GM19328 (cell line): ENCODE measurements around the gene SCYL1.
"Not testable (repeated sequence)": the region's sequence is repeated elsewhere in the genome, so short reads cannot be mapped to it uniquely, and the experiment has no call there.

Experiments used
- ATAC-seq: cut with Tn5 transposase; IDR thresholded peaks from one replicate; pipeline ENCODE4 v1.9.1; 2021; ENCODE audit warnings: mild to moderate bottlenecking, moderate library complexity; ENCODE audit not compliant: unreplicated experiment

SCYL1 gene

DNA sequence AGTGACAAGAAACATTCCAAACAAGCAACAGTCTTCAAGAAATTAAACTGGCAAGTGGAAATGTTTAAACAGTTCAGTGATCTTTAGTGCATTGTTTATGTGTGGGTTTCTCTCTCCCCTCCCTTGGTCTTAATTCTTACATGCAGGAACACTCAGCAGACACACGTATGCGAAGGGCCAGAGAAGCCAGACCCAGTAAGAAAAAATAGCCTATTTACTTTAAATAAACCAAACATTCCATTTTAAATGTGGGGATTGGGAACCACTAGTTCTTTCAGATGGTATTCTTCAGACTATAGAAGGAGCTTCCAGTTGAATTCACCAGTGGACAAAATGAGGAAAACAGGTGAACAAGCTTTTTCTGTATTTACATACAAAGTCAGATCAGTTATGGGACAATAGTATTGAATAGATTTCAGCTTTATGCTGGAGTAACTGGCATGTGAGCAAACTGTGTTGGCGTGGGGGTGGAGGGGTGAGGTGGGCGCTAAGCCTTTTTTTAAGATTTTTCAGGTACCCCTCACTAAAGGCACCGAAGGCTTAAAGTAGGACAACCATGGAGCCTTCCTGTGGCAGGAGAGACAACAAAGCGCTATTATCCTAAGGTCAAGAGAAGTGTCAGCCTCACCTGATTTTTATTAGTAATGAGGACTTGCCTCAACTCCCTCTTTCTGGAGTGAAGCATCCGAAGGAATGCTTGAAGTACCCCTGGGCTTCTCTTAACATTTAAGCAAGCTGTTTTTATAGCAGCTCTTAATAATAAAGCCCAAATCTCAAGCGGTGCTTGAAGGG, 20.0 kb upstream of the SCYL1 start:
- no peak for ATAC-seq

DNA sequence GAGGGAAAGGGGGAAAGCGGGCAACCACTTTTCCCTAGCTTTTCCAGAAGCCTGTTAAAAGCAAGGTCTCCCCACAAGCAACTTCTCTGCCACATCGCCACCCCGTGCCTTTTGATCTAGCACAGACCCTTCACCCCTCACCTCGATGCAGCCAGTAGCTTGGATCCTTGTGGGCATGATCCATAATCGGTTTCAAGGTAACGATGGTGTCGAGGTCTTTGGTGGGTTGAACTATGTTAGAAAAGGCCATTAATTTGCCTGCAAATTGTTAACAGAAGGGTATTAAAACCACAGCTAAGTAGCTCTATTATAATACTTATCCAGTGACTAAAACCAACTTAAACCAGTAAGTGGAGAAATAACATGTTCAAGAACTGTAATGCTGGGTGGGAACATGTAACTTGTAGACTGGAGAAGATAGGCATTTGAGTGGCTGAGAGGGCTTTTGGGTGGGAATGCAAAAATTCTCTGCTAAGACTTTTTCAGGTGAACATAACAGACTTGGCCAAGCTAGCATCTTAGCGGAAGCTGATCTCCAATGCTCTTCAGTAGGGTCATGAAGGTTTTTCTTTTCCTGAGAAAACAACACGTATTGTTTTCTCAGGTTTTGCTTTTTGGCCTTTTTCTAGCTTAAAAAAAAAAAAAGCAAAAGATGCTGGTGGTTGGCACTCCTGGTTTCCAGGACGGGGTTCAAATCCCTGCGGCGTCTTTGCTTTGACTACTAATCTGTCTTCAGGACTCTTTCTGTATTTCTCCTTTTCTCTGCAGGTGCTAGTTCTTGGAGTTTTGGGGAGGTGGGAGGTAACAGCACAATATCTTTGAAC, 19.2 kb upstream of the SCYL1 start:
- no peak for ATAC-seq

DNA sequence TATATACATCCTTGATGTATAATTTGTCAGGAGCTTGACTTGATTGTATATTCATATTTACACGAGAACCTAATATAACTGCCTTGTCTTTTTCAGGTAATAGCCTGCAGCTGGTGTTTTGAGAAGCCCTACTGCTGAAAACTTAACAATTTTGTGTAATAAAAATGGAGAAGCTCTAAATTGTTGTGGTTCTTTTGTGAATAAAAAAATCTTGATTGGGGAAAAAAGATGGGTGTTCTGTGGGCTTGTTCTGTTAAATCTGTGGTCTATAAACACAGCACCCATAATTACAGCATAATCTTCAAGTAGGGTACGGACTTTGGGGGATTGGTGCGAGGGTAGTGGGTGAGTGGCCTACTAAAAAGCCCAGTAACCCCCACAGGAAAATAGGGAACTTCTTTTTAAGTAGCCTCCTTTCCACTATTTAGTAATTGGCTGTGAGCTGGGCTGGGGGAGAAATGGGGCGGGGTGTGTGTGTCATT, 18.6 kb upstream of the SCYL1 start:
- no peak for ATAC-seq

DNA sequence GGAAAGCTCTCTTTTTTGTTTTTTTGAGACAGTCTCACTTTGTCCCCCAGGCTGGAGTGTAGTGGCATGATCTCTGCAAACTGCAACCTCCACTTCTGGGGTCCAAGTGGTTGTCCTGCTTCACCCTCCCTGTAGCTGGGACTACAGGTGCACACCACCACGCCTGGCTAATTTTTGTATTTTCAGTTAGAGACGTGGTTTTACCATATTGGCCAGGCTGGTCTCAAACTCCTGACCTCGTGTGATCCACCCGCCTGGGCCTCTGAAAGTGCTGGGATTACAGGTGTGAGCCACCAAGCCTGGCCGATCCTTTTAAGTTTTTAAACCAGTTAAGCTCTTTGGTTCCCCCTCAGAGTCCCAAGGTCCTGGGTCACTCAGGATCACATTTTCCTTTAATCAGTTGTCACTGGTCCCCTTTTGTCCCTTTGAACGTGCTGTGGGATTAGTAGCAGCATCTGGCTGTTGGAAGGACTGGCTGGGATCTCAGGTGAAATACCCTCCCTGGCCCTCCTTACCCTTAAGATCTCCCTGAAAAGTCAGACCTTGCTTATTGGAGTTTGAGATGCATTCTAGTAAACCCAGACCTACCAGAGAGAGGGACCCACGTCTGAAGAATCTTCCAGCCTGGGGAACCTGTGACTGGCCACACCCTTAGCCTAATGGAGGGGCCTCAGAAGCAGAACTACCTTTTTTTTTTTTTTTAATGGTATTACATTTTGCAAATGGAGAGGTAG, 17.9 kb upstream of the SCYL1 start:
- no peak for ATAC-seq

DNA sequence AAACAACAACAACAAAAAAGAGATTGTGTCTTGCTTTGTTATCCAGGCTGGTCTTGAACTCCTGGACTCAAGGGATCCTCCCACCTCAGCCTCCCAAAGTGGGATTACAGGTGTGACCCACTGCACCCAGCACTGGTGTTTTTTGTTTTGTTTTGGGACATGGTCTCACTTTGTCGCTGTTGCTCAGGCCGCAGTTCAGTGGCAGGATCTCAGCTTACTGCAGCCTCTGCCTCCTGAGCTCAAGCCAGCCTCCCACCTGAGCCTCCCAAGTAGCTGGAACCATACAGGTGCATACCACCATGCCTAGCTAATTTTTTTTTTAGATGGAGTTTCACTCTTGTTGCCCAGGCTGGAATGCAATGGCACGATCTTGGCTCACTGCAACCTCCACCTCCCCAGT, 12.6 kb upstream of the SCYL1 start:
- ATAC-seq = not testable (repeated sequence)

DNA sequence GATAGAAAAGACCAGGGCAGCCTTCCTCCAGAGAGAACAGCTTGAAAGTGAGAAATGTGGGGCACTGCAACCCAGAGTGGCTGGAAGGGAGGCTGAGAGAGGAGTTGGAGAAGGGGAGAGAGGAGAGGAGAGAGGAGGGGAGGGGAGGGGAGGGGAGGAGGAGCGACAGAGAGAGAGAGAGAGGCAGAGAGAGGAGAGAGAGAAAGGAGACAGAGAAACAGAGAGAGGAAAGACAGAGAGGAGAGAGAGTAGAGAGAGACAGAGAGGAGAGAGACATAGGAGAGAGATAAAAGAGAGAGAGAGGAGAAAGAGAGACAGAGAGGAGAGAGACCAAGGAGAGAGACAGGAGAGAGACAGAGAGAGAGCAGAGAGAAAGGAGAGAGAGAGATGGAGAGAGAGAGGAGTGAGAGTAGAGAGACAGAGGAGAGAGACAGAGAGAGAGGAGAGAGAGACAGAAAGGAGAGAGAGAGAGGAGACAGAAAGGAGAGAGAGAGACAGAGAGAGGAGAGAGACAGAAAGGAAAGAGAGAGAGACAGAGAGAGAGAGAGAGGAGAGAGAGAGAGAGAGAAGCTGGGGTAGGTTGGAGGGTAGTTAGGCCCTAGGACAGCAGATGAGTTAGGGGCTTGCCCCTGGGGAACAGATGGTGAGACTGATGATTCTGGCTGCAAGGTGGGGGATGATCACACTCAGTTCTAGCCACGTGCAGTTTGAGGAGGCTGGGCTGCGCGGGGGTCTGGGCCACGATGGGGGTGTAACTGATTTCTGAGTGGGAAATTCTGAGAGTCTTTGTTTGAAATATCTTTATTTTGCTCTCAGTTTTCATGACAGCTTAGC, 8.5 kb upstream of the SCYL1 start:
- ATAC-seq = no peak

DNA sequence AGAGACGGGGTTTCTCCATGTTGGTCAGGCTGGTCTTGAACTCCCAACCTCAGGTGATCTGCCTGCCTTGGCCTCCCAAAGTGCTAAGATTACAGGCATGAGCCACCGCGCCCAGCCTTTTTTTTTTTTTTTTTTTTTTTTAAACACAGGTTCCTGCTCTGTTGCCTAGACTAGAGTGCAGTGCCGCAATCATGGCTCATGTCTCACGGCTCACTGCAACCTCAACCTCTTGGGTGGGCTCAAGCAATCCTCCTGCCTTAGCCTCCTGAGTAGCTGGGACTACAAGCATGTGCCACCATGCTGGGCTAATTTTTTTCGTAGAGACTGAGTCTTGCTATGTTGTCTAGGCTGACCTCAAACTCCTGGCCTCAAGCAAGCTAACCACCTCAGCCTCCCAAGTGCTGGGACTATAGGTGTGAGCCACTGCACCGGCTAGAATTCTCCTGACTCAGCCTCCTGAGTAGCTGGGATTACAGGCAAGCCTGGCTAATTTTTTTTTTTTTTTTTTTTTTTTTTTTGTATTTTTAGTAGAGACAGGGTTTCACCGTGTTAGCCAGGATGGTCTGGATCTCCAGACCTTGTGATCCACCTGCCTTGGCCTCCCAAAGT, 5.8 kb upstream of the SCYL1 start:
- not testable (repeated sequence) for ATAC-seq

DNA sequence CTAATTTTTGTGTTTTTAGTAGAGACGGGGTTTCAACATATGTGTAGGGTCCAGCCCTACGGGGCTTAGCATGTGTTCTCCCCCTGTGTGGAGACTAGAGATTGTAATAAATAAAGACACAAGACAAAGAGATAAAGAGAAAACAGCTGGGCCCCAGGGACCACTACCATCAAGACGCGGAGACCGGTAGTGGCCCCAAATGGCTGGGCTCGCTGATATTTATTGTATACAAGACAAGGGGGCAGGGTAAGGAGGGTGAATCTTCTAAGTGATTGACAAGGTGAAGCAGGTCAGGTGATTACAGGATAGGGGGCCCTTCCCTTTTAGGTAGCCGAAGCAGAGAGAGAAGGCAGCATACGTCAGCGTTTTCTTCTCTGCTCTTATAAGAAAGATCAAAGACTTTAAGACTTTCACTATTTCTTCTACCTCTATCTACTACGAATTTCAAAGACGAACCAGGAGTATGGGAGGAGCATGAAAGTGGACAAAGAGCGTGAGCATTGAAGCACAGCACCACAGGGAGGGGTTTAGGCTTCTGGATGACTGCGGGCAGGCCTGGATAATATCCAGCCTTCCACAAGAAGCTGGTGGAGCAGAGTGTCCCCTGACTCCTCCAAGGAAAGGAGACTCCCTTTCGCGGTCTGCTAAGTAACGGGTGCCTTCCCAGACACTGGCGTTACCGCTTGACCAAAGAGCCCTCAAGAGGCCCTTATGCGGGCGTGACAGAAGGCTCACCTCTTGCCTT, 2.9 kb upstream of the SCYL1 start:
- ATAC-seq = not testable (repeated sequence)

DNA sequence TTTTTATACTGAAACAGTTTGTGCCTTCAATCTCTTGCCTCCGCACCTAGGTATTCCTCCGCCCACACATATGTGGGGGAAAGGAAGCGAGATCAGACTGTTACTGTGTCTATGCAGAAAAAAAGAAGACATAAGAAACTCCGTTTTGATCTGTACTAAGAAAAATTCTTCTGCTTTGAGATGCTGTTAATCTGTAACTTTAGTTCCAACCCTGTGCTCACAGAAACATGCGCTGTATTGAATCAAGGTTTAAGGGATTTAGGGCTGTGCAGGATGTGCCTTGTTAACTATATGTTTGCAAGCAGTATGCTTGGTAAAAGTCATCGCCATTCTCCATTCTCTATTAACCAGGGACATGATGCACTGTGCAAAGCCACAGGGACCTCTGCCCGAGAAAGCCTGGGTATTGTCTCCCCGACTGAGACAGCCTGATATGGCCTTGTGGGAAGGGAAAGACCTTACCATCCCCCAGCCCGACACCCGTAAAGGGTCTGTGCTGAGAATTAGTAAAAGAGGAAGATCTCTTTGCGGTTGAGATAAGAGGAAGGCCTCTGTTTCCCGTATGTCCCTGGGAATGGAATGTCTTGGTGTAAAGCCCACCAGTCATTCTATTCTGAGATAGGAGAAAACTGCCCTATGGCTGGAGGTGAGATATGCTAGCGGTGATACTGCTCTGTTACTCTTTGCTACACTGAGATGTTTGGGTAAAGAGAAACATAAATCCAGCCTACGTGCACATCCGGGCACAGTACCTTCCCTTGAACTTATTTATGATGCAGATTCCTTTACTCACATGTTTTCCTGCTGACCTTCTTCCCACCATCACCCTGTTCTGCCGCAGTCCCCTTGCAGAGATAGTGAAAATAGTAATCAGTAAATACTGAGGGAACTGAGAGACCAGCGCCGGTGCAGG, 1.9 kb upstream of the SCYL1 start:
- not testable (repeated sequence) for ATAC-seq

DNA sequence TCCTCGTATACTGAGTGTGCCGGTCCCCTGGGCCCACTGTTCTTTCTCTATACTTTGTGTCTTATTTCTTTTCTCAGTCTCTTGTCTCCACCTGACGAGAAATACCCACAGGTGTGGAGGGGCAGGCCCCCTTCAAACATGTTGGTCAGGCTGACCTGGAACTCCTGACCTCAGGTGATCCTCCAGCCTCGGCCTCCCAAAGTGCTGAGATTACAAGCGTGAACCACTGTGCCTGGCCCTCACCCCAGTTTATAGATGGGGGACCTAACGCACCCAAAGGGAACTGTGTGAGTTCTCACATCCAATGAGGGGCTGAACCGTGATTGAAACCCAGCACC, 1.3 kb upstream of the SCYL1 start:
- ATAC-seq = not testable (repeated sequence)

DNA sequence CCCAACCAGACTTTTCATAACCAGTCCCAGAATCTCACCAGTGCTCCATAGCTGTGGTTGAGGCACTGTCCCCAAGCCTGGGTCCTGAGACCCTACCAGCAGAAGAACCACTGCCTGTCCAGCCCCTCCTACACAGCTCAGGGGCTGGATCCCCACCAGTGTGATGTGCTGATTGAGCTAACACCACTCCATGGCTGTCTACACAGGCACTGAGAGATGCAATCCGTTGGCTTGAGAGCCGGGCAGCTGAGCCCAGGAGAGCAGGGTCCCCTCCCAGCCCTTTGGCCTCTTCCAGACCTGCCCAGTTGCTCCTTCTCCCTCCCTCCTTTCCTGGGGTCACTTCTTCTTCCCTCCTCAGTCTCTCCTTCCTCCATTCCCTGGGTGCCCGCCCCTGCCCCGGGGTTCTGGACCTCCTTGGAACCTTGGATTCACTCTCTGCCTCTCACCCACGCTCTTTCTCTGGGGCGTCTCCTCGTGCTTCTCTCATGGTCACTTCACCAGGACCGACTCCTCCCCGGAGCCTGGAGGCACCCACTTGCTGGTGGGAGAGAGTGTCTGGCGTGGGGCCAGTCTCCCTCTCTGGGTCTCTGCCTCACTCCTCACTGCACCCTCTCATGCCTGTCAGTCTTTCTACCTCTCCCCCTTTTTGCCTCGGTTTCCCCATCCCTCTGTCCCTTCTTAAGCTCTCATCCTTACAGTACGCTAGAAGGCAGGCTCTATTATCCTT, 706 bp upstream of the SCYL1 start:
- ATAC-seq = no peak

DNA sequence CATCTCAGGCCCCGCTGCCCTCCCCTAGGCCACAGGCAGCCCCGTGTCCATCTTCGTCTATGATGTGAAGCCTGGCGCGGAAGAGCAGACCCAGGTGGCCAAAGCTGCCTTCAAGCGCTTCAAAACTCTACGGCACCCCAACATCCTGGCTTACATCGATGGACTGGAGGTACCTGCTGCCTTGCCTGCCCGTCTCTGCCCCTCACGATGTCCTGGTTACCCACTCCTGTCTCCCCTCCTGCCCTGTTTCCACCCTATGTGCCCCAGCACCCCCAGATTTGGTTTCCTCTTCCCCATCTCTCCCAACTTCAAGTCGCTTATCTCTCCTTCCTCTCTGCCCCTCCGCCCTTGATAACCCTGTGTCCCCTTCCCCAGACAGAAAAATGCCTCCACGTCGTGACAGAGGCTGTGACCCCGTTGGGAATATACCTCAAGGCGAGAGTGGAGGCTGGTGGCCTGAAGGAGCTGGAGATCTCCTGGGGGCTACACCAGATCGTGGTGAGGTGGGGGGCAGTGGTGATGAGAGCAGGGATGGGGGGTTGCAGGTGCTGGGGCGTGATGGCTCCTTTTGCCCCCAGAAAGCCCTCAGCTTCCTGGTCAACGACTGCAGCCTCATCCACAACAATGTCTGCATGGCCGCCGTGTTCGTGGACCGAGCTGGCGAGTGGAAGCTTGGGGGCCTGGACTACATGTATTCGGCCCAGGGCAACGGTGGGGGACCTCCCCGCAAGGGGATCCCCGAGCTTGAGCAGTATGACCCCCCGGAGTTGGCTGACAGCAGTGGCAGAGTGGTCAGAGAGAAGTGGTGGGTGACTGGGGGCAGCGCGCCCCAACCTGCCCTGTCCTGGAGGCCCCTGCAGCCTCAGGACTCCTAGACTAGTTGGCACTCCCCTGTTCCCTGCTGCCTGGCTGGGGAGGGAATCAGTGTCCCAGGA, 930 bp downstream of the SCYL1 start:
- ATAC-seq = no peak

DNA sequence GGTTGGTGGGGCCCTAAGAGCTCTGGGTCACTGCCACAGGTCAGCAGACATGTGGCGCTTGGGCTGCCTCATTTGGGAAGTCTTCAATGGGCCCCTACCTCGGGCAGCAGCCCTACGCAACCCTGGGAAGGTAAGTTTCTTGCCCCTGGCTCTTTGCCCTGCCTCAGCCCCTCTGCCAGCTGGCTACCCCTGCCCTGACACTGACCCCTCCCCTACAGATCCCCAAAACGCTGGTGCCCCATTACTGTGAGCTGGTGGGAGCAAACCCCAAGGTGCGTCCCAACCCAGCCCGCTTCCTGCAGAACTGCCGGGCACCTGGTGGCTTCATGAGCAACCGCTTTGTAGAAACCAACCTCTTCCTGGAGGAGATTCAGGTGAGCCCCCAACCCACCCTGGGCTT, 1.9 kb downstream of the SCYL1 start:
- ATAC-seq = no peak

DNA sequence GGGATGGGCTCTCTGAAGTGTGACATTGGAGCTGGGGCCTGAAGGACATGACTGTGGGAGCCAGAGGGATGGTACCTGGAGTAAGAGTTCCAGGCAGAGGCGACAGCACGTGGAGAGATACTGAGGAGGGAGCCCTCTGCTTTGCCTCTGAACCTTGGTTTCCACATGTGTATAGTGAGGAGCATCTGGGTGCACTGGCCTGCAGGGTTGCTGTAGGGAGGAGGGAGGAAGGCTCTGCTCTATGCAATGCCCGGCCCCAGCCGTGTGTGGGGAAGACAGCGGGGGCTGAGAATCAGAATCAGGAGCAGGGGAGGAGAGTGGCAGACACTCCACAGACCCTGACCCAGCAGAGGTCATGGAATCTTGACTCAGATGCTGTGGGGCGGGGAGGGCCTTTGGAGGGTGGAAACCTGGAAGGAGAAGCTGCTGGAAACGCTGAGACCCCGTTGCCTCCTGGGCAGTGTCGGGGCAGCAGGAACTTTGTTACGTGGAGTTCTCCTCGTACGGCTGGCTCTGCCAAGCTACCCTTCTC, 4.0 kb downstream of the SCYL1 start:
- ATAC-seq = no peak

DNA sequence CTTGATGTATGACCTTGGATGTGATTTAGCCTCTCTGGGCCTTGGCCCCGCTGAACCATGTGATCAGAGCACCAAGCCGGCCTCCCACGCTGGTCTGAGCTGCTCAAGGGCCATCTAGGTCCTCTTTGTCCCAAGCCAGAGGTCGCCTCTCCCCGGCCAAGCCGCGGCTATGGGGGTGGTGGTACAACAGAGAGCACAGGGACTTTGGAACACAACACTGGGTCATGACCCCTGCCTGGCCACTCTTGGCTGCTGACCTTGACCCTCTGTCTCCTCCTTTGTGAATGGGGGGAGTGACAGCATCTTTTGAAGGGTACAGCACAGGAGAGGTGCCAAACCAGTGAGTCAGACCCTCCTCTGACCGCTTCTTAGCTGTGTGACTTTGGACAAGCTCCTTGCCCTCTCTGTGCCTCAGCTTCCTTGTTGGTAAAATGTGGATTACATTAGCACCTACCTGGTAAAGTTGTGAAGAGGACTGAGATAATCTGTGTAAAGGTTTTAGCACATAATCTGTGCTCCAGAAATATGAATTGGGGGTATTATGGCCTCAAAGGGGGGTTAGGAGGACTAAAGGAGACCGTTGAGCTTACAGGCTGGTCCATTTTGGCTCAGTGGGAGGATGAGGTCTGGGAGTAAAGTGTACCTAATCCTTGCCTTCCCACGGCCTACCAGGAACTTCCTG, 4.7 kb downstream of the SCYL1 start:
- ATAC-seq = no peak

DNA sequence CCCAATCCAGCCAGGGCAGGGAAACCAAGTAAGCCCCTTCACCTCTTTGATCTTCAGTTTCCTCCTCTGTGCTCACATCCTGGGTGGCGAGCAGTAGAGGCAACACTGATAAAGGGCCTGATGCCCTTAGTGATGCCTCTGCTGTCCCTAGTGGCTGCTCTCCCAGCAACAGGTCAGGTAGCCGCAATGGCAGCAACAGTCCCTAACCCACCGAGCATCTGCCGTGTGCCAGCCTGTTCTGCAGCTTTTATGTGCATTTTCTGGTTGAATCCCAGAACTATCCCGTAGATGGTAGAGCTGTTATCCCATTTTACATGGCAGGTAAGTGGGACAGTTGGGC, 5.2 kb downstream of the SCYL1 start:
- no peak for ATAC-seq
